SU-DHL-6 (cell line): ENCODE results near the gene ZC3H8.

Source experiments
- H2AFZ ChIP-seq: fragments of 200-600 bp; sonication (generic); 2 replicates; pipeline ENCODE4 v1.6.1; 2014; ENCODE audit warnings: low read depth, mild to moderate bottlenecking, moderate library complexity, mixed read lengths, antibody characterized with exemption, low read length; ENCODE audit not compliant: severe bottlenecking
- H3F3A ChIP-seq: fragments of 200-600 bp; shearing (Covaris generic); 2 replicates; pipeline ENCODE4 v1.6.0; 2016; ENCODE audit warnings: antibody characterized with exemption, mild to moderate bottlenecking; ENCODE audit not compliant: insufficient read depth
- H3K27ac ChIP-seq: fragments of 200-600 bp; sonication (generic); 2 replicates; pipeline ENCODE4 v1.5.1; 2016; ENCODE audit warnings: low read depth, mild to moderate bottlenecking, low read length, moderate library complexity, mixed read lengths
- H3K27me3 ChIP-seq: fragments of 200-600 bp; sonication (generic), shearing (Covaris generic); 2 replicates; pipeline ENCODE4 v1.6.0; 2014; ENCODE audit warnings: mild to moderate bottlenecking, low read length
- H3K36me3 ChIP-seq: fragments of 200-600 bp; sonication (generic); 2 replicates; pipeline ENCODE4 v1.6.1; 2014; ENCODE audit warnings: mild to moderate bottlenecking, low read length, mixed read lengths
- H3K4me2 ChIP-seq: fragments of 300-600, 200-600 bp; shearing (Covaris generic), sonication (generic); 2 replicates; pipeline ENCODE4 v1.6.0; 2014; ENCODE audit warnings: low read length, low read depth, mild to moderate bottlenecking; ENCODE audit not compliant: poor library complexity, severe bottlenecking
- H3K4me3 ChIP-seq: fragments of 200-600 bp; sonication (generic); 2 replicates; pipeline ENCODE4 v1.5.1; 2014; ENCODE audit warnings: antibody characterized with exemption, low read length, mild to moderate bottlenecking, mixed read lengths; ENCODE audit not compliant: insufficient read depth, poor library complexity, severe bottlenecking
- H3K79me2 ChIP-seq: fragments of 200-600 bp; sonication (generic); 2 replicates; pipeline ENCODE4 v1.6.1; 2014; ENCODE audit warnings: mild to moderate bottlenecking, low read length, moderate library complexity; ENCODE audit not compliant: insufficient read depth
- H3K9ac ChIP-seq: fragments of 200-600 bp; sonication (generic); 2 replicates; pipeline ENCODE4 v1.7.0; 2014; ENCODE audit warnings: mild to moderate bottlenecking, low read length
- H3K9me2 ChIP-seq: fragments of 200-600 bp; sonication (generic); replicated peaks from 2 replicates; pipeline ENCODE4 v1.6.1; 2014; ENCODE audit warnings: low read length; ENCODE audit not compliant: insufficient read depth
- H3K9me3 ChIP-seq: fragments of 200-600 bp; sonication (generic); 2 replicates; pipeline ENCODE4 v1.6.1; 2014; ENCODE audit warnings: low read length, mixed read lengths; ENCODE audit not compliant: insufficient read depth
- H4K20me1 ChIP-seq: fragments of 200-600 bp; sonication (generic); 2 replicates; pipeline ENCODE4 v1.6.1; 2014; ENCODE audit warnings: low read depth, mild to moderate bottlenecking, antibody characterized with exemption, low read length, moderate library complexity, mixed read lengths
- EZH2phosphoT487 ChIP-seq: fragments of 200-600 bp; sonication (generic), shearing (Covaris generic); conservative IDR thresholded peaks from 2 replicates; pipeline ENCODE4 v1.6.1; 2018; ENCODE audit warnings: mild to moderate bottlenecking, antibody characterized with exemption, low read length, moderate library complexity, mixed read lengths
- TF ChIP-seq, protein P1 (sequence below): fragments of 200-600 bp; sonication (generic); IDR thresholded peaks from one replicate; pipeline ENCODE4 v1.5.1; 2017; ENCODE audit warnings: antibody characterized with exemption, mild to moderate bottlenecking, low read length, moderate library complexity; ENCODE audit not compliant: insufficient read depth, poor library complexity, severe bottlenecking

ZC3H8 gene

DNA sequence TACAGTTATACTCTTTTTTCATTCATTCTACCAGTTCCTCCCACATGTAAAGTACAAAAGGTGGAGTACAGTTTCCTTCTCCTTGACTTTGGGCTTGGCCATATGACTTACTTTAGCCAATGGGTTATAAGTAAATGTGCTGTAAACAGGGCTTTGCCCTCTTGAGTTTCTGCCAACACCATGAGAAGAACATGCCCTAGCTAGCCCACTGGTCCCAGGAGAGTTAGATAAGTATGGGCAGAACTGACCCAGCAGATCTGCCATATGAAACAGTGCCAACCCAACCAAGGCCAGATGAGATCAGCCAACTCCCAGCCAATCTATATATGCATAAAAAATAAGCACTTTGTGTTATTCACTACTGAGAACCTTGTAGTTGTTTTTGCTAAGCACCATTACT is 25.5 kb downstream of the ZC3H8 start:
- Histone ChIP-seq H3K9me3 (no peaks in the 10 kb centered on the region), H3K36me3 (peaks cover 66% of the 10 kb centered on the region), H2AFZ (no peak overlapping the region), H3F3A (peaks cover 15% of the 10 kb centered on the region), H3K27ac (no peak overlapping the region), H3K79me2 (peaks cover 3% of the 10 kb centered on the region), H3K4me2 (no peak overlapping the region), H4K20me1 (no peaks in the 10 kb centered on the region), H3K4me3 (no peak overlapping the region), H3K9me2 (no peaks in the 10 kb centered on the region), H3K9ac (no peak overlapping the region), H3K27me3 (no peaks in the 10 kb centered on the region)
- TF ChIP-seq, protein P1, sequence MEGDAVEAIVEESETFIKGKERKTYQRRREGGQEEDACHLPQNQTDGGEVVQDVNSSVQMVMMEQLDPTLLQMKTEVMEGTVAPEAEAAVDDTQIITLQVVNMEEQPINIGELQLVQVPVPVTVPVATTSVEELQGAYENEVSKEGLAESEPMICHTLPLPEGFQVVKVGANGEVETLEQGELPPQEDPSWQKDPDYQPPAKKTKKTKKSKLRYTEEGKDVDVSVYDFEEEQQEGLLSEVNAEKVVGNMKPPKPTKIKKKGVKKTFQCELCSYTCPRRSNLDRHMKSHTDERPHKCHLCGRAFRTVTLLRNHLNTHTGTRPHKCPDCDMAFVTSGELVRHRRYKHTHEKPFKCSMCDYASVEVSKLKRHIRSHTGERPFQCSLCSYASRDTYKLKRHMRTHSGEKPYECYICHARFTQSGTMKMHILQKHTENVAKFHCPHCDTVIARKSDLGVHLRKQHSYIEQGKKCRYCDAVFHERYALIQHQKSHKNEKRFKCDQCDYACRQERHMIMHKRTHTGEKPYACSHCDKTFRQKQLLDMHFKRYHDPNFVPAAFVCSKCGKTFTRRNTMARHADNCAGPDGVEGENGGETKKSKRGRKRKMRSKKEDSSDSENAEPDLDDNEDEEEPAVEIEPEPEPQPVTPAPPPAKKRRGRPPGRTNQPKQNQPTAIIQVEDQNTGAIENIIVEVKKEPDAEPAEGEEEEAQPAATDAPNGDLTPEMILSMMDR: no peak
- TF ChIP-seq EZH2phosphoT487: no peak

DNA sequence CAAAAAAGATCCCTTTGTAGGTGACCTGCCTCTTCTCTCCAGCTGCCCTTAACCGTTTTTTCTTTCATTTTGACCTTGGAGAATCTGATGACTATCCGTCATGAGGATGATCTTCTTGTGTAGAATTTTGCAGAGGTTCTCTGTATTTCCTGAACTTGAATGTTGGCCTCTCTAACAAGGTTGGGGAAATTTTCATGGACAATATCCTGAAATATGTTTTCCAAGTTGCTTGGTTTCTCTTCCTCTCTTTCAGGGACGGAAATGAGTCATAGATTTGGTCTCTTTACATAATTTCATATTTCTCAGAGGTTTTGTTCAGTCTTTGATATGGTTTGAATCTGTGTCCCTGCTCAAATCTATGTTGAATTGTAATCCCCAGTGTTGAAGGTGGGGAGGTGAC is 34.0 kb downstream of the ZC3H8 start:
- H3K27me3 ChIP-seq: no peaks in the 10 kb centered on the region
- H4K20me1 ChIP-seq: no peaks in the 10 kb centered on the region
- H3F3A ChIP-seq: no peaks in the 10 kb centered on the region
- H3K4me3 ChIP-seq: no peak overlapping the region
- H3K79me2 ChIP-seq: no peaks in the 10 kb centered on the region
- no peaks in the 10 kb centered on the region for H3K9me3 ChIP-seq
- no peak overlapping the region for H3K27ac ChIP-seq
- peaks cover 38% of the 10 kb centered on the region for H3K36me3 ChIP-seq
- no peak overlapping the region for H2AFZ ChIP-seq
- no peaks in the 10 kb centered on the region for H3K9me2 ChIP-seq
- H3K9ac ChIP-seq: no peak overlapping the region
- H3K4me2 ChIP-seq: no peak overlapping the region
- TF ChIP-seq EZH2phosphoT487: no peak
- TF ChIP-seq, protein P1: no peak

DNA sequence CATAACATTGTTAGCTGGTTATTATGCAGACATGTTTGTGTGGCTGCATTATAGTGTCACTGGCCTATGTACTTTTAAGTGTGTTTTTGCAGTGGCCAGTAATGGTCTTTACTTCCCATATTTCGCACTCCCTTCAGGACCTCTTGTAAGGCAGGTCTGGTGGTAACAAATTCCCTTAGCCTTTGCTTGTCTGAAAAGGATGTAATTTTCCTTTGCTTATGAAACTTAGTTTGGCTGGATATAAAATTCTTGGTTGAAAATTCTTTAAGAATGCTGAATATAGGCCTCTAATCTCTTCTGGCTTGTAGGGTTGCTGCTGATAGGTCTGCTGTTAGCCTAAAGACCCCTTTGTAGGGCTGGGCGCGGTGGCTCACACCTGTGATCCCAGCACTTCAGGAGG is 34.7 kb downstream of the ZC3H8 start:
- TF ChIP-seq, protein P1: no peak
- TF ChIP-seq EZH2phosphoT487: no peak
- H3K9me2 ChIP-seq: no peaks in the 10 kb centered on the region
- no peak overlapping the region for H3K4me2 ChIP-seq

DNA sequence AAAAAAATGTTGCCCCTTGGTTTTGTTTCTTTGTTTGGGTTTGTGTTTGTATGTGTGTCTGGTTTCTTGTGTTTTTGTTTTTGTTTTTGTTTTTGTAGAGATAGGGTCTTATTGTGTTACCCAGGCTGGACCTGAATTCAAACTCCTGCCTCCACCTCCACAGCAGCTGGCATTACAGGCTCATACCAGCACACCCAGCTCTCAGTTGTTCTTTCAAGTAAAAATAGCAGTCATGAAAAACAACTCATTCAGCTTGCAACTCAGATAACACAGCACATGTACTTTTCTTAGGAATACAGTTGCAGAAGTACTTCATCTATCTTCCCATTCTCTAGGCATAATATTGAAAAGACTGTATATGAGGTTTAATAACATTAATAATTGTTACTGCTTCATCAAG is 37.0 kb downstream of the ZC3H8 start:
- Histone ChIP-seq H3K9me2 (no peaks in the 10 kb centered on the region), H3K9ac (no peak overlapping the region), H3F3A (no peaks in the 10 kb centered on the region), H4K20me1 (no peaks in the 10 kb centered on the region), H3K27ac (no peak overlapping the region), H2AFZ (no peak overlapping the region), H3K79me2 (no peaks in the 10 kb centered on the region), H3K4me3 (no peak overlapping the region), H3K4me2 (no peak overlapping the region), H3K27me3 (no peaks in the 10 kb centered on the region), H3K36me3 (peaks cover 31% of the 10 kb centered on the region), H3K9me3 (no peaks in the 10 kb centered on the region)
- TF ChIP-seq, protein P1: no peak
- no peak for TF ChIP-seq EZH2phosphoT487

More for the DNA sequence above, 34.7 kb downstream of the ZC3H8 start:
- Histone ChIP-seq H2AFZ (no peak overlapping the region), H3K27ac (no peak overlapping the region), H3K79me2 (no peaks in the 10 kb centered on the region), H3K4me3 (no peak overlapping the region), H3K9me3 (no peaks in the 10 kb centered on the region), H4K20me1 (no peaks in the 10 kb centered on the region), H3F3A (no peaks in the 10 kb centered on the region), H3K27me3 (no peaks in the 10 kb centered on the region), H3K36me3 (peaks cover 43% of the 10 kb centered on the region), H3K9ac (no peak overlapping the region)
